ENCODE results near the gene PCDHGA9. TPM values are rescaled to one million over a fixed set of nuclear protein-coding genes. Genes with fewer than 3 reads are reported as not detected.

PCDHGA9 gene
- total and polyA plus RNA-seq, 9 of the 15 experiments (the other 6 are each of a cell fraction or from before 2014, with no cell fraction given): 0.03 to 0.18 (median 0.11) TPM; not detected in 2

DNA sequence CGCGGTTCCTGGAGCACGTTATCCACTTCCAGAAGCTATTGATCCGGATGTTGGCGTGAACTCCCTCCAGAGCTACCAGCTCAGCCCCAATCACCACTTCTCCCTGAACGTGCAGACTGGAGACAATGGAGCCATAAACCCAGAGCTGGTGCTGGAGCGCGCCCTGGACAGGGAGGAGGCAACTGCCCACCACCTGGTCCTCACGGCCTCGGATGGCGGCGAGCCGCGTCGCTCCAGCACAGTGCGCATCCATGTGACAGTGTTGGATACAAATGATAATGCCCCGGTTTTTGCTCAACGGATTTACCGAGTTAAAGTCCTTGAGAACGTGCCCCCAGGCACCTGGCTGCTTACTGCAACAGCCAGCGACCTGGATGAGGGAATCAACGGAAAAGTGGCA is 809 bp downstream of the PCDHGA9 start (continued):
- TF ChIP-seq, protein P1, sequence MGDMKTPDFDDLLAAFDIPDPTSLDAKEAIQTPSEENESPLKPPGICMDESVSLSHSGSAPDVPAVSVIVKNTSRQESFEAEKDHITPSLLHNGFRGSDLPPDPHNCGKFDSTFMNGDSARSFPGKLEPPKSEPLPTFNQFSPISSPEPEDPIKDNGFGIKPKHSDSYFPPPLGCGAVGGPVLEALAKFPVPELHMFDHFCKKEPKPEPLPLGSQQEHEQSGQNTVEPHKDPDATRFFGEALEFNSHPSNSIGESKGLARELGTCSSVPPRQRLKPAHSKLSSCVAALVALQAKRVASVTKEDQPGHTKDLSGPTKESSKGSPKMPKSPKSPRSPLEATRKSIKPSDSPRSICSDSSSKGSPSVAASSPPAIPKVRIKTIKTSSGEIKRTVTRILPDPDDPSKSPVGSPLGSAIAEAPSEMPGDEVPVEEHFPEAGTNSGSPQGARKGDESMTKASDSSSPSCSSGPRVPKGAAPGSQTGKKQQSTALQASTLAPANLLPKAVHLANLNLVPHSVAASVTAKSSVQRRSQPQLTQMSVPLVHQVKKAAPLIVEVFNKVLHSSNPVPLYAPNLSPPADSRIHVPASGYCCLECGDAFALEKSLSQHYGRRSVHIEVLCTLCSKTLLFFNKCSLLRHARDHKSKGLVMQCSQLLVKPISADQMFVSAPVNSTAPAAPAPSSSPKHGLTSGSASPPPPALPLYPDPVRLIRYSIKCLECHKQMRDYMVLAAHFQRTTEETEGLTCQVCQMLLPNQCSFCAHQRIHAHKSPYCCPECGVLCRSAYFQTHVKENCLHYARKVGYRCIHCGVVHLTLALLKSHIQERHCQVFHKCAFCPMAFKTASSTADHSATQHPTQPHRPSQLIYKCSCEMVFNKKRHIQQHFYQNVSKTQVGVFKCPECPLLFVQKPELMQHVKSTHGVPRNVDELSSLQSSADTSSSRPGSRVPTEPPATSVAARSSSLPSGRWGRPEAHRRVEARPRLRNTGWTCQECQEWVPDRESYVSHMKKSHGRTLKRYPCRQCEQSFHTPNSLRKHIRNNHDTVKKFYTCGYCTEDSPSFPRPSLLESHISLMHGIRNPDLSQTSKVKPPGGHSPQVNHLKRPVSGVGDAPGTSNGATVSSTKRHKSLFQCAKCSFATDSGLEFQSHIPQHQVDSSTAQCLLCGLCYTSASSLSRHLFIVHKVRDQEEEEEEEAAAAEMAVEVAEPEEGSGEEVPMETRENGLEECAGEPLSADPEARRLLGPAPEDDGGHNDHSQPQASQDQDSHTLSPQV (IDR thresholded peaks at IDR 0.05): no peak
- TF ChIP-seq ESRRA (IDR thresholded peaks at IDR 0.05; ENCODE audit: borderline replicate concordance, low read depth) (no peak), ZFPM2 (CRISPR knock-in tag; IDR thresholded peaks at IDR 0.05) (no peak), ZNF212 (CRISPR knock-in tag; IDR thresholded peaks at IDR 0.05) (no peak)
- TF ChIP-seq, protein P2, sequence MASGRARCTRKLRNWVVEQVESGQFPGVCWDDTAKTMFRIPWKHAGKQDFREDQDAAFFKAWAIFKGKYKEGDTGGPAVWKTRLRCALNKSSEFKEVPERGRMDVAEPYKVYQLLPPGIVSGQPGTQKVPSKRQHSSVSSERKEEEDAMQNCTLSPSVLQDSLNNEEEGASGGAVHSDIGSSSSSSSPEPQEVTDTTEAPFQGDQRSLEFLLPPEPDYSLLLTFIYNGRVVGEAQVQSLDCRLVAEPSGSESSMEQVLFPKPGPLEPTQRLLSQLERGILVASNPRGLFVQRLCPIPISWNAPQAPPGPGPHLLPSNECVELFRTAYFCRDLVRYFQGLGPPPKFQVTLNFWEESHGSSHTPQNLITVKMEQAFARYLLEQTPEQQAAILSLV (tag; IDR thresholded peaks at IDR 0.05): no peak
- TF ChIP-seq, protein P3, sequence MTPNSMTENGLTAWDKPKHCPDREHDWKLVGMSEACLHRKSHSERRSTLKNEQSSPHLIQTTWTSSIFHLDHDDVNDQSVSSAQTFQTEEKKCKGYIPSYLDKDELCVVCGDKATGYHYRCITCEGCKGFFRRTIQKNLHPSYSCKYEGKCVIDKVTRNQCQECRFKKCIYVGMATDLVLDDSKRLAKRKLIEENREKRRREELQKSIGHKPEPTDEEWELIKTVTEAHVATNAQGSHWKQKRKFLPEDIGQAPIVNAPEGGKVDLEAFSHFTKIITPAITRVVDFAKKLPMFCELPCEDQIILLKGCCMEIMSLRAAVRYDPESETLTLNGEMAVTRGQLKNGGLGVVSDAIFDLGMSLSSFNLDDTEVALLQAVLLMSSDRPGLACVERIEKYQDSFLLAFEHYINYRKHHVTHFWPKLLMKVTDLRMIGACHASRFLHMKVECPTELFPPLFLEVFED (CRISPR knock-in tag; conservative IDR thresholded peaks at IDR 0.05): no peak
